DMS79 treated with DMSO at 0.1 percent for 48 hours (cell line): Measurements from ENCODE around the gene NEIL3.
A peak's percentile ranks its signal among the peaks of the same experiment; 100 is the strongest.

Source experiments
- DNase-seq: peaks from one replicate; lab custom pipeline; 2025; lab: John Stamatoyannopoulos, UW

NEIL3 gene

GRCh38 chr4:177309522-177310371 is at the start of gene NEIL3:
Gene NEIL3, plus strand, starts transcription at chr4:177309874. Its CDS starts 80 bp downstream, at chr4:177309954.
- DNase-seq = peak; percentile 45

- DNase-seq = no peak
These were observed 45.9 kb upstream of the NEIL3 start for GRCh38 chr4:177263818-177264217.

GRCh38 chr4:177264788-177265422 is 44.8 kb upstream of the NEIL3 start:
- DNase-seq = no peak

- DNase-seq = no peak
These were observed 43.9 kb upstream of the NEIL3 start for GRCh38 chr4:177265729-177266128.

GRCh38 chr4:177266506-177266905 is 43.2 kb upstream of the NEIL3 start:
- DNase-seq = no peak

GRCh38 chr4:177267911-177268310 is 41.8 kb upstream of the NEIL3 start:
- DNase-seq = no peak

GRCh38 chr4:177271091-177271490 is 38.6 kb upstream of the NEIL3 start:
- DNase-seq = no peak

- no peak for DNase-seq
These were observed 37.5 kb upstream of the NEIL3 start for GRCh38 chr4:177271915-177272766.

- no peak for DNase-seq
These were observed 33.7 kb upstream of the NEIL3 start for GRCh38 chr4:177275999-177276398.

- no peak for DNase-seq
These were observed 28.2 kb upstream of the NEIL3 start for GRCh38 chr4:177281351-177281909.

GRCh38 chr4:177282284-177282835 is 27.3 kb upstream of the NEIL3 start:
- no peak for DNase-seq

- DNase-seq = no peak
These were observed 26.5 kb upstream of the NEIL3 start for GRCh38 chr4:177283167-177283566.

- DNase-seq = no peak
These were observed 23.7 kb upstream of the NEIL3 start for GRCh38 chr4:177285953-177286352.

- DNase-seq = no peak
These were observed 22.4 kb upstream of the NEIL3 start for GRCh38 chr4:177287255-177287654.

- no peak for DNase-seq
These were observed 21.3 kb upstream of the NEIL3 start for GRCh38 chr4:177288335-177288734.

GRCh38 chr4:177290780-177291179 is 18.9 kb upstream of the NEIL3 start:
- DNase-seq = no peak

GRCh38 chr4:177292171-177292570 is 17.5 kb upstream of the NEIL3 start:
- DNase-seq = no peak

- DNase-seq = no peak
These were observed 16.3 kb upstream of the NEIL3 start for GRCh38 chr4:177293208-177294033.

- no peak for DNase-seq
These were observed 11.8 kb upstream of the NEIL3 start for GRCh38 chr4:177297785-177298391.

- no peak for DNase-seq
These were observed 8.5 kb upstream of the NEIL3 start for GRCh38 chr4:177301126-177301639.
